Femur (tissue), 1 donor: ENCODE data around the gene TMEM131L.

Source experiments
- DNase-seq: peaks from one replicate; pipeline ENCODE4 v3.0.0-alpha.2; 2017

The TMEM131L gene

GRCh38 chr4:153481478-153481877 lies 15.3 kb downstream of the TMEM131L start:
- DNase-seq, result no peak

- no peak for DNase-seq
Observed at GRCh38 chr4:153483432-153484418, 17.6 kb downstream of the TMEM131L start.

GRCh38 chr4:153485359-153485758 lies 19.2 kb downstream of the TMEM131L start:
- no peak for DNase-seq

- no peak for DNase-seq
Observed at GRCh38 chr4:153485860-153486259, 19.7 kb downstream of the TMEM131L start.

- DNase-seq, result no peak
Observed at GRCh38 chr4:153486281-153487151, 20.4 kb downstream of the TMEM131L start.

GRCh38 chr4:153488006-153488891 lies 22.1 kb downstream of the TMEM131L start:
- DNase-seq, result peak; percentile 70

- DNase-seq, result no peak
Observed at GRCh38 chr4:153489856-153490558, 23.8 kb downstream of the TMEM131L start.

GRCh38 chr4:153490985-153491483 lies 24.9 kb downstream of the TMEM131L start:
- DNase-seq, result no peak

- no peak for DNase-seq
Observed at GRCh38 chr4:153494562-153494961, 28.4 kb downstream of the TMEM131L start.

- no peak for DNase-seq
Observed at GRCh38 chr4:153495480-153496193, 29.5 kb downstream of the TMEM131L start.

GRCh38 chr4:153497091-153497531 lies 31.0 kb downstream of the TMEM131L start:
- no peak for DNase-seq

- peak; percentile 56 for DNase-seq
Observed at GRCh38 chr4:153497988-153498967, 32.1 kb downstream of the TMEM131L start.

- DNase-seq, result peak; percentile 38
Observed at GRCh38 chr4:153499005-153499404, 32.8 kb downstream of the TMEM131L start.

- DNase-seq, result no peak
Observed at GRCh38 chr4:153501578-153501977, 35.4 kb downstream of the TMEM131L start.

- DNase-seq, result no peak
Observed at GRCh38 chr4:153502584-153502983, 36.4 kb downstream of the TMEM131L start.

GRCh38 chr4:153506341-153507309 lies 40.5 kb downstream of the TMEM131L start:
- DNase-seq, result no peak

GRCh38 chr4:153507310-153508073 lies 41.3 kb downstream of the TMEM131L start:
- no peak for DNase-seq
